ENCODE measurements around the gene RABGGTA. TPM values are rescaled to one million over a fixed set of nuclear protein-coding genes. Genes with fewer than 3 reads are reported as not detected.

Gene RABGGTA
- total and polyA plus RNA-seq, 9 of the 15 experiments (the other 6 are each of a cell fraction or from before 2014, with no cell fraction given) = 4.5 to 24.2 (median 15.5) TPM

DNA sequence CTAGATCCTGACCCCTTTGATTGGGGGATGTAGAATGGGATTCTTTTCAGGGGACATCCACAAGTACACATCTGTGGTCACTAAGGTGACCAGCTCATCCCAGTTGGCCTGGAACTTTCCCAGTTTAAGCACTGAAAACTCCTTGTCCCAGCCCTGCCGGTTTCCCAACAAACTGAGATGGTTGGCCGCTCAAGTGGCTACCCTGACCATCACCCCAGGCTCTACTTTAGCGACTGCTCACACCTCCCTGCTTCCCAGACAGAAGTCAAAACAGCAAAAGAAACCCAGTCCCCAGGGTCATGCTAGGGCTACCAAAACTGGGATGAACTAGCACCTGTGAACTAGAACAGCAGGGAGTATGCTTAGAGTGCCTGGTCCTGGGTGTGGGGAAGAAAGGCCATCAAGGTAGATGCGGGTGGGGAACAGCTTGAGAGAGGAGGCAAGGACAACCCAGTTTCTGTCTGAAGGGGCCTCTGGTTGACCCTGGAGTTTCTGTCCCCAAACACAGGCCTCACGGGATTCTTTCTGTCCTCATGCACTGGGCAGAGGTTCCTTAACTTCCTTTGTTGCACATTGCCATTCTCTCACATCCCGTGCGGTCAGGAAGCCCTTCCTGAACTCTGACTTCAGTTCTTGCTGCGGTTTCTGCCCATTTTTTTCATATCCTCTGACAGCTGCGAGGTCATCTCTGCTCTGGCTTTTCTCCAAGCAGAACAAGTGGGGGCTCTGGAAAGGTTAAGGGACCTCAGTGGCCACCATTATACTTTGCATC, 41.5 kb upstream of the RABGGTA start (continued):
- TF ChIP-seq, protein P1, sequence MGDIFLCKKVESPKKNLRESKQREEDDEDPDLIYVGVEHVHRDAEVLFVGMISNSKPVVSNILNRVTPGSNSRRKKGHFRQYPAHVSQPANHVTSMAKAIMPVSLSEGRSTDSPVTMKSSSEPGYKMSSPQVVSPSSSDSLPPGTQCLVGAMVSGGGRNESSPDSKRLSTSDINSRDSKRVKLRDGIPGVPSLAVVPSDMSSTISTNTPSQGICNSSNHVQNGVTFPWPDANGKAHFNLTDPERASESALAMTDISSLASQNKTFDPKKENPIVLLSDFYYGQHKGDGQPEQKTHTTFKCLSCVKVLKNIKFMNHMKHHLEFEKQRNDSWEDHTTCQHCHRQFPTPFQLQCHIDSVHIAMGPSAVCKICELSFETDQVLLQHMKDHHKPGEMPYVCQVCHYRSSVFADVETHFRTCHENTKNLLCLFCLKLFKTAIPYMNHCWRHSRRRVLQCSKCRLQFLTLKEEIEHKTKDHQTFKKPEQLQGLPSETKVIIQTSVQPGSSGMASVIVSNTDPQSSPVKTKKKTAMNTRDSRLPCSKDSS (IDR thresholded peaks at IDR 0.05; ENCODE audit: low read depth, partially characterized antibody) = no peak
- TF ChIP-seq, protein P2, sequence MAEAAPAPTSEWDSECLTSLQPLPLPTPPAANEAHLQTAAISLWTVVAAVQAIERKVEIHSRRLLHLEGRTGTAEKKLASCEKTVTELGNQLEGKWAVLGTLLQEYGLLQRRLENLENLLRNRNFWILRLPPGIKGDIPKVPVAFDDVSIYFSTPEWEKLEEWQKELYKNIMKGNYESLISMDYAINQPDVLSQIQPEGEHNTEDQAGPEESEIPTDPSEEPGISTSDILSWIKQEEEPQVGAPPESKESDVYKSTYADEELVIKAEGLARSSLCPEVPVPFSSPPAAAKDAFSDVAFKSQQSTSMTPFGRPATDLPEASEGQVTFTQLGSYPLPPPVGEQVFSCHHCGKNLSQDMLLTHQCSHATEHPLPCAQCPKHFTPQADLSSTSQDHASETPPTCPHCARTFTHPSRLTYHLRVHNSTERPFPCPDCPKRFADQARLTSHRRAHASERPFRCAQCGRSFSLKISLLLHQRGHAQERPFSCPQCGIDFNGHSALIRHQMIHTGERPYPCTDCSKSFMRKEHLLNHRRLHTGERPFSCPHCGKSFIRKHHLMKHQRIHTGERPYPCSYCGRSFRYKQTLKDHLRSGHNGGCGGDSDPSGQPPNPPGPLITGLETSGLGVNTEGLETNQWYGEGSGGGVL (CRISPR knock-in tag; IDR thresholded peaks at IDR 0.05) = no peak
- TF ChIP-seq NELFE (IDR thresholded peaks at IDR 0.05; ENCODE audit: insufficient read depth, insufficient read length) (no peak), SP1 (CRISPR knock-in tag; IDR thresholded peaks at IDR 0.05) (no peak)

Data from K562 (cell line).